ENCODE results near the gene SOX10. TPM values are rescaled to one million over a fixed set of nuclear protein-coding genes. Genes with fewer than 3 reads are reported as not detected.

The SOX10 gene
- total RNA-seq, 1 experiment from 2014 or later, result 2.7 TPM

DNA sequence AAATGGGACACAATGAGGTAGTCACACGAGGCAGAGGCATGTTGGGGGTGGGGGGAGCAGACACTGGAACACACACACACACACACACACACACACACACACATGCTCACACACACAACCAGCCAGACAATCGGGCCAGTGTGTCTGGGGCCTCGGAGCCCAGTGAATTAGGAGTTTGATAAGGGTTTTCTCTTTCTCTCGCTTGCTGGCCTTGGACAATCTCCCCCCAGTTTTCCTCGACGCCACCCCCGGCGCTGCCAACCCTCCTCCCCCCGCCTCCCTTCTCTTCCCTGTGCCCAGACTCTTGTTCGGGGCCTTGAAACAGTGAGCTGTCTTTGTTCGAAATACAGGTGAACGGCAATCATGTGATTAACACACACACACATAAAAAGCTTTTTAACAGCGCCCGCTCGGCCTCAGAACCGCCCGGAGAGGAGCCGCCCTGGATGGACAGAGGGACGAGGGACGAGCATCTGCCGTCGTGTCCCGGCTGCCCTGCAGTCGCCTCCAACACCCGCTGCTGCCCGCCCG, 1.5 kb upstream of the SOX10 start (continued):
- TF ChIP-seq OVOL2 (CRISPR knock-in tag; IDR thresholded peaks at IDR 0.05; ENCODE audit: borderline replicate concordance) (no peak), HMGA2 (CRISPR knock-in tag; IDR thresholded peaks at IDR 0.05) (no peak), SMAD3 (CRISPR knock-in tag; IDR thresholded peaks at IDR 0.05; ENCODE audit: borderline replicate concordance) (no peak)

DNA sequence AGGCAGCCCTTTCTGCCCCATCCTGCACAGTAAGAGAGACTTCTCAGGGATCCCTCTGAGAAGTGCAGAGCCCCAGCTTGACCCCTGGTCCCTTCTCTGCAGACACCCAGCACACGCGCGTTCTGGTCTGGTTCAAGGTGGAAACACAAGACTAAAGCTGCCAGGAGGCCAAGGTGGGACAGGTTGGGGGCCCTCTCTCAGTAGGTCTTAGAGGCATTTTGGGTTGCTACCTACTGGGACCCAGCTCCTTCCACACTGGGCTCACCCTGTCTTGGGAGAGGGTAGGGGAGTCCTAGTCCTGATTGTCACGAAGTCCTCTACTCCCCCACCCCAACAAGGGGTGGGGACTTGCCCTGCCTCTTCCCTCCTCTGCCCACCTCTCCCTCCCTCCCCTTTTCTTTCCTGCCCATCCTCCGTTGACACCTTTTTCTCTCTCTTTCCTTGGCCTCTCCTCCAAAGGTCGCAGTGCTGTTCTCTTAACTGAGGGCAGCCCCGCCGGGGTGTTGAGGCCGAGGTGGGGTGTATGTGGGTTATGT, 763 bp upstream of the SOX10 start:
- Mint-ChIP-seq H3K27me3 (ENCODE audit: low read depth) (peaks cover 19% of the 10 kb centered on the region), H3K36me3 (no peaks in the 10 kb centered on the region), H3K27ac (no peak overlapping the region), H3K9me3 (no peaks in the 10 kb centered on the region), H3K4me3 (no peak overlapping the region), H3K4me1 (peaks cover 22% of the 10 kb centered on the region)
- ATAC-seq (no peak), DNase-seq (ENCODE audit: low spot score) (no peak)
- ChIA-PET CTCF (interaction anchor here (0.6 to 3.3 kb wide), 6 partner anchors 49 to 122 kb away, joined by 3 to 42 read pairs (median 4); no protein-coding TSS in a partner anchor), POLR2A (interaction anchor here (0.6 kb wide), 1 partner anchor 8 kb away, joined by 3 read pairs; no protein-coding TSS in a partner anchor)
- TF ChIP-seq MYBL2 (CRISPR knock-in tag; IDR thresholded peaks at IDR 0.05), result no peak
- no peak for TF ChIP-seq PRDM15 (CRISPR knock-in tag; IDR thresholded peaks at IDR 0.05)
- no peak for TF ChIP-seq CDX4 (CRISPR knock-in tag; IDR thresholded peaks at IDR 0.05; ENCODE audit: borderline replicate concordance)
- no peak for TF ChIP-seq ETV6 (CRISPR knock-in tag; IDR thresholded peaks at IDR 0.05)
- no peak for TF ChIP-seq TP53 (CRISPR knock-in tag; IDR thresholded peaks at IDR 0.05)
- TF ChIP-seq USF1 (CRISPR knock-in tag; IDR thresholded peaks at IDR 0.05), result no peak
- TF ChIP-seq PREB (CRISPR knock-in tag; IDR thresholded peaks at IDR 0.05; ENCODE audit: borderline replicate concordance), result no peak
- TF ChIP-seq ESRRA (CRISPR knock-in tag; IDR thresholded peaks at IDR 0.05; ENCODE audit: borderline replicate concordance), result no peak
- TF ChIP-seq TEAD1 (CRISPR knock-in tag; IDR thresholded peaks at IDR 0.05), result no peak
- TF ChIP-seq E2F1 (CRISPR knock-in tag; IDR thresholded peaks at IDR 0.05), result no peak
- no peak for TF ChIP-seq CBFB (CRISPR knock-in tag; IDR thresholded peaks at IDR 0.05; ENCODE audit: low read depth)
- no peak for TF ChIP-seq ZBTB21 (CRISPR knock-in tag; IDR thresholded peaks at IDR 0.05; ENCODE audit: borderline replicate concordance)
- no peak for TF ChIP-seq ZNF121 (CRISPR knock-in tag; IDR thresholded peaks at IDR 0.05)

Data from WTC11 (cell line).